ENCODE results near the gene DNTT. TPM values are rescaled to one million over a fixed set of nuclear protein-coding genes. Genes with fewer than 3 reads are reported as not detected.

Gene DNTT
- total RNA-seq, 4 donors from 2014 or later, result not detected

DNA sequence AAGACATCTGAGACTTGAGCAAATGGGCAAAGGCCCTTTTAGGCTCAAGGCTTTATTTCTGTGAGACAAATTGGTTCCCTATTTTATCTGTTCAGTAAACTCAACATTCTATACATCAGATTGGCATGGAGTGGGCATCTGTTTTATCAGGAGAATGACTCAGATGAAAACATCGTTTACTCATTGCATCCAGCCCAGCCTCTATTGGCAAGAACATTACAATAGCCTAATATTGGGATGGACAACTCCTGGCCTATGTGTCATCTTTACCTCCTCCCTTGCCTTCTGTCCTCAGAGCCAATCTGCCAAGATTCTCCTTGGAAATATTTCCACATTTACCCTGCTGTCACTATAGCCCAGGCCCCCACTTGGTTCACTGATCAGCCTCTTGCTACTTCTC, 27.4 kb upstream of the DNTT start:
- no peak for TF ChIP-seq CTCF (IDR thresholded peaks at IDR 0.05)
- DNase-seq (ENCODE audit: low spot score) (no peak), ATAC-seq (ENCODE audit: low FRiP score) (no peak)

GRCh38 chr10:96279191-96279641, 25.0 kb upstream of the DNTT start:
- no peak for TF ChIP-seq CTCF (IDR thresholded peaks at IDR 0.05)
- DNase-seq (ENCODE audit: low spot score) (no peak), ATAC-seq (ENCODE audit: low FRiP score) (peak; percentile 62)

GRCh38 chr10:96280859-96281258, 23.4 kb upstream of the DNTT start:
- no peak for DNase-seq (ENCODE audit: low spot score)
- TF ChIP-seq CTCF (IDR thresholded peaks at IDR 0.05), result no peak
- ATAC-seq (ENCODE audit: low FRiP score), result no peak

- TF ChIP-seq CTCF (IDR thresholded peaks at IDR 0.05), result no peak
- DNase-seq (ENCODE audit: low spot score), result no peak
- ATAC-seq (ENCODE audit: low FRiP score), result no peak
These were observed 22.7 kb upstream of the DNTT start for GRCh38 chr10:96281444-96282029.

DNA sequence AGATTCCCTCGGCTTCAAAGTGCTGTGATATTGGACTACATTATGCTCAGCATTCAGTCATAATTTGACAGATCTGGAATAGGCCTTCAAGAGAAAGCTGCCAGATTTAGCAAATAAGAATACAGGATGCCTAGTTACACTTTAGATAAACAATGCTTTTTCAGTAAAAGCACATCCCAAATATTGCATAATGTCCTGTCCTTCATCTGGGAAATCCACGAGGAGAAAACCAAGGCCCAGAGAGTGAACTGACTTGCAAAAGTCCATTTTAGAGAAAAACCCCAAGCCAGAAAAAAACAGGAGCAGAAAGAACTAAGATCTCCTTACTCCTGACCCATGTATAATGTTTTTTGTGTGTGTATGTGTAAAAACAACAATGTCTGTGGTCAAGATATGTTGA, 20.9 kb upstream of the DNTT start:
- TF ChIP-seq CTCF (IDR thresholded peaks at IDR 0.05), result no peak
- DNase-seq (ENCODE audit: low spot score) (no peak), ATAC-seq (ENCODE audit: low FRiP score) (no peak)

DNA sequence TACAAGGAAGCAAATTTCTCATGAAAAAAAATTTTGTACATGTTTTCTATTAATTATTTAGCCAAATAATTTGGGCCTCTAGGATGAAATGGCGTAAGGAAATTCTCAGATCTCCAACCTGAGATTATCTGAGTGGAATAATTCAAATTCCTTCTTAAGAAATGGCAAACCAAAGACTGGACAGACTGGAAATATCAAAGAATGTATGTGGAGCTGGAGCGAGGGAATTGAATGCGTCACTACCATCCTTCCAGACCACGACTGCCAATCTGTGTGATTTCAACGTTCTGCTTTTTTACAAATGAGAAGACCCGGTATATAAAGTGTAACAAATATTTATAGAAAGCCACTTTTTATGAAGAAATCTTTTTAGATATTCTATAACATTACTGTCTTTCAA, 20.5 kb upstream of the DNTT start:
- DNase-seq (ENCODE audit: low spot score) (no peak), ATAC-seq (ENCODE audit: low FRiP score) (no peak)
- no peak for TF ChIP-seq CTCF (IDR thresholded peaks at IDR 0.05)

DNA sequence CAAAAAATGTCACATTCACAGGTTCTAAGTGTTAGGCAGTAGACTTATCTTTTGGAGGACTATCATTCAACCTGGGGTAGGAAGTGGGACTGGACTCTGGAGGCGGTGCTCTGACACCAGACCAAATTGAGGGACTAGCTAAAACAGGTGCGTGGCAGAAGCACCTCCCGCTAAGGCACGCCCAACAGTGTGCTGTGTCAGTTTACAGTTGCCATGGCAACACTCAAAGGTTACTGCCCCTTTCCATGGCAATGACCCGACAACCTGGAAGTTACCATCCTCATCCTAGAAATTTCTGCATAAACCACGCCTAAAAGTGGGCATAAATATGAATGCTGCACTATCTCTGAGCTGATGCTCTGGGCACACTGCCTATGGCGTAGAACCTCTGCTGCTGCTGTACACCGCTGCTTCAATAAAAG, 18.9 kb upstream of the DNTT start:
- no peak for ATAC-seq (ENCODE audit: low FRiP score)
- no peak for TF ChIP-seq CTCF (IDR thresholded peaks at IDR 0.05)
- DNase-seq (ENCODE audit: low spot score), result no peak
